ENCODE measurements around the gene RNF214.
"Not testable (repeated sequence)": the region's sequence is repeated elsewhere in the genome, so short reads cannot be mapped to it uniquely, and the experiment has no call there.

Gene RNF214

GRCh38 chr11:117198613-117199012 lies 33.9 kb upstream of the RNF214 start:
- DNase-seq = no peak

- no peak for DNase-seq
Observed at GRCh38 chr11:117199053-117199915, 33.2 kb upstream of the RNF214 start, which contains the start of gene TAGLN. Gene TAGLN (plus strand): TSS chr11:117199370. CDS start chr11:117203014, 3,644 bp downstream.

- DNase-seq = no peak
Observed at GRCh38 chr11:117199916-117200812, 32.3 kb upstream of the RNF214 start.

- no peak for DNase-seq
Observed at GRCh38 chr11:117200813-117201657, 31.4 kb upstream of the RNF214 start.

GRCh38 chr11:117201658-117202305 lies 30.7 kb upstream of the RNF214 start:
- no peak for DNase-seq

DNA sequence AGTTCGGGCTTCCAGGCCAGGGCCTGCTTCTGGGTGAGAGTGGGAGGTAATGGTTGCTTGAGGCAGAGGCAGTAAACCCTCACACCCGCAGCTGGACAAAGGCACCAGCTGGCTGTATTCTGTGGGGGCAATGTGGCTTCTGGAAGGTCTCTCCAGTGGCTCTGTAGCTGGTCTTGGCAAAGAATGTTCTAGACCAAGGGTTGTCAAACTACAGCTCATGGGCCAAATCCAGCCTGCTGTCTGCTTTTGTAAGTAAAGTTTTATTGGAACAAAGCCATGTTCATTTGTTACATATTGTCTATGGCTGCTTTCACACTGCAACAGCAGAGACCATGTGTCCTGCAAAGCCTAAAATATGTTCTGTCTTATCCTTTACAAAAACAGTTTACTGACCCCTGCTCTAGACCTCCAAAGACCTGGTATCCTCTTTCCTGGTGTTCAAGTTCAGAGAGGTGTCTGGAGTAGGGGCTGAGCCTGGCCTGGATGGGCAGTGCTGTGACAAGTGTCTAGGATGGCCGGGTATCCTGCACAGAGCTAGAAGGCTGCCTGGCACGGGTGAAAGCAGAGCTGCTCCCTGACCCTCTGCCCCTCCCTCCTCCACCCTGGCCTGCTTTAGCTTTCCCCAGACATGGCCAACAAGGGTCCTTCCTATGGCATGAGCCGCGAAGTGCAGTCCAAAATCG lies 29.9 kb upstream of the RNF214 start:
- no peak for DNase-seq

GRCh38 chr11:117203069-117203407 lies 29.4 kb upstream of the RNF214 start:
- DNase-seq = no peak

DNA sequence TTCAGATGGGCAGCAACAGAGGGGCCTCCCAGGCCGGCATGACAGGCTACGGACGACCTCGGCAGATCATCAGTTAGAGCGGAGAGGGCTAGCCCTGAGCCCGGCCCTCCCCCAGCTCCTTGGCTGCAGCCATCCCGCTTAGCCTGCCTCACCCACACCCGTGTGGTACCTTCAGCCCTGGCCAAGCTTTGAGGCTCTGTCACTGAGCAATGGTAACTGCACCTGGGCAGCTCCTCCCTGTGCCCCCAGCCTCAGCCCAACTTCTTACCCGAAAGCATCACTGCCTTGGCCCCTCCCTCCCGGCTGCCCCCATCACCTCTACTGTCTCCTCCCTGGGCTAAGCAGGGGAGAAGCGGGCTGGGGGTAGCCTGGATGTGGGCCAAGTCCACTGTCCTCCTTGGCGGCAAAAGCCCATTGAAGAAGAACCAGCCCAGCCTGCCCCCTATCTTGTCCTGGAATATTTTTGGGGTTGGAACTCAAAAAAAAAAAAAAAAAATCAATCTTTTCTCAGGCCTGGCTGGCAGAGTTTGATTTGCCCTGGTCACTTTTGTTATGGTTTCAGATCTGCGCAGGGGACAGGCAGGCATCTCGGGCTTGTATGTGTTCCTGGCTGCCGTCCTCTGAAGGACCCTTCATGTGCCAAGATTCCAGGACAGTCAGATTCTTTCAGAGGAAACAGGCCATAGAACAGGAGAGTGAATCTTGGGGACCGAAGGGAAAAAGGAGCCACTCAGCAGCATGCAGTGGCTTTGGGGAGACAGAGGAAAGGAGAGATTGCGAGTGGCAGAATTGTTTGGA lies 28.0 kb upstream of the RNF214 start:
- no peak for DNase-seq

- DNase-seq = no peak
Observed at GRCh38 chr11:117205211-117205818, 27.2 kb upstream of the RNF214 start.

DNA sequence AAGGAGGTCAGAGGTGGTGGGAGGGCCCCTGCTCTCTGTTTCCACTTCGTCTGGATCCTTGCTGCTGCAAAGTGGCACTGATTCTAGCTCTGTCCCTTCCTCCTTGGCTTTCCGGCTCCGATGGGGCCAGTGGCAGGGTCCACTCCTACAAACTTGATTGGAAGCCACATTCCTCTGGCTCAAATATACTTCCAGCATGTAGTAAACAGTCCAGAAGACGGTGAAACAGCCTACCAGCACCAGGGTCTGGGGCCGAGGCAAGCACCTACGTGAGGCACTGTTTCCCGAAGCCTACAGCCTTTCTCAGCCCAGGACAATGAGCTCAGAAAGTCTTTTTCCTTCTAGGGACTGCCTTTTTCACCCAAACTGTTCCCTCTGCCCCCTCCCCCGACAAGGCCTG lies 26.4 kb upstream of the RNF214 start:
- not testable (repeated sequence) for DNase-seq

DNA sequence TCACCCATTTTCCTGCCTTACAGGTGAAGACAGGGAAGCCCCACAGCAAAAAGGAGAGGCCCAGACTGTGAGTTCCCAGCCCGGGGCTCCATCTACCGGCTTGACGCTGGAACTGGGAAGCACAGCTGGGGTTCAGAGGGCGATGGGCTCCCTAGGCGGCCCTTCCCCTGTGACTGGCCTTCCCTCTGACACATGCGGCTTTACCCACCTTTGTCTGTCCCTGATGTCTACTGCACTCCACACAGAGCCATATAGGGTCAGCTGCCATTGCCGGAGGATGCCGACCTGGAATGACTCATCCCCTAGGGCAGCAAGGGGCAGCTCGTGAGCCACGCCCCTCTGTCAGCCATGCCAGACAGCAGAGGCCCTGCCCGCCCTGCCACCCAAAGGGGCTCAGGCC lies 25.6 kb upstream of the RNF214 start:
- DNase-seq = not testable (repeated sequence)

DNA sequence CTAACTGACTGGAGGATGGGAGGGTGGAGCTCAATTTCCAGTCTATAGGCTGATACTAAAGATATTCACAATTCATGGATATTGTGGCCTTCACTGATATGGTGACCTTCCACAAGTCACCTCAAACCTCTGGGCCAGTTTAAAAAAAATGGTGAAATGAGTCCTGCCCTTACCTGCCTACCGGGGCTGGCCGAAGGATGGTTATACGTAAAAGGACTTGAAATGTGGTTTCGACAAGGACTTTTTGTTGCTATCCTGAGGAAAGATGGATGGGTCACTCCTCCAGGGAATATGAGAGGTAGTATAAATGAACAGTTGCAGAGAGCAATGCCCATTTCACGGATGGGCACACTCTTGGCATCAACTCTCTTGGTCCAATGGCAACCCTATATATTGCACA lies 25.0 kb upstream of the RNF214 start:
- not testable (repeated sequence) for DNase-seq

DNA sequence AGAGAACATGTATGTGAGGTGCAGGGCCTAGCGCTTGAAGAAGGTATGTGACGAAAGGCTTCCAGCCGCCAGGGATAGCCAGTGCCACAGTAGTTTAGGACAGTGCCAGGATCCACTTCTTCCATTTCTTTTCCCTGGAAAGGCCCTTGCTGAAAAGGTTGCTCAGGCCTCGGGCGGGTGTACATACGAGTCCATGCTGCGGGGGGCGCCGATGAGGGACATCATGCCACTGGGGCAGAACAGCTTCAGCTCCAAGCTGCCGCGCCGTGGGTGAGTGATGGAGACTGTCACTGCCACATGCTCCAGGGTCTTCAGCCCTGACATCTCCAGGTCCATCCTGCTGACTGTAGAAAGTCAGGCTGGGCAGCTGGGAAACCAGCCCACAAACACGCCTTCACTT lies 23.8 kb upstream of the RNF214 start:
- DNase-seq = not testable (repeated sequence)

GRCh38 chr11:117209351-117210125 lies 22.9 kb upstream of the RNF214 start:
- not testable (repeated sequence) for DNase-seq

DNA sequence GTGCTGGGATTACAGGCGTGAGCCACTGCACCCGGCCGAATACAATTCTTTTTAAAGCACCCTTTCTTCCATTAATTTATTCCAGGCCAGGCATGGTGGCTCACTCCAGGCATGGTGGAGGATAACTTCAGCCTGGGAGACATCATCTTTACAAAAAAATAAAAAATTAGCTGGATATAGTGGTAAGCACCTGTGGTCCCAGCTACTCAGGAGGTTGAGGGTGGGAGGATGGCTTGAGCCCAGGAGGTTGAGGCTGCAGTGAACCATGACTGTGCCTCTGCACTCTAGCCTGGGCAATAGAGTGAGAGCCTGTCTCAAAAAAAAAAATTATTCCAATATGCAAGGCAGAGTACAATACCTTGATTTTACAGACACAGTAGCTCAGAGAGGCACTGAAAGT lies 21.9 kb upstream of the RNF214 start:
- DNase-seq = no peak

DNA sequence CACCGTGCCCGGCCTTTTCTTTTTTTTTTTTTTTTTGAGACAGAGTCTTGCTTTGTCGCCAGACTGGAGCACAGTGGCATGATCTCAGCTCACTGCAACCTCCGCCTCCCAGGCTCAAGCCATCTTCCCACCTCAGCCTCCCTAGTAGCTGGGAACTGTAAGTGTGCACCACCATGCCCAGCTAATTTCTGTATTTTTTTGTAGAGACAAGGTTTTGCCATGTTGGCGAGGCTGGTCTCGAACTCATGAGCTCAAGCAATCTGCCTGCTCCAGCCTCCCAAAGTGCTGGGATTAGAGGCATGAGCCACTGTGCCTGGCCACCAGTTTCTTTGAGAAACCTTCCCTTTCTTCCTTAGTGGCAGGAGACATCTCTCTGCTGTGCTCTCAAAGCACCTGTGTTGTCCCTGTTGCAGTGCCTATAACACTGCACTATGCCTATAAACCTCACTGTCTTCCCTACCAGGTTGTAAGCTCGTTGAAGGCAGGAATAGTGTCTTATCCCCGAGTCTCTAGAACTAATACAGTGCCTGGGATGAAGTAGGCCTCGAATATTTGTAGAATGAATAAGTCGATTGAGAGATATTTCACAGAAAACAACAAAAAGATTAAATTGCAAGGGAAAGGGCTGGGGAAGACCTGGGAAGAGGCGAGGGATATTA lies 19.6 kb upstream of the RNF214 start:
- no peak for DNase-seq

DNA sequence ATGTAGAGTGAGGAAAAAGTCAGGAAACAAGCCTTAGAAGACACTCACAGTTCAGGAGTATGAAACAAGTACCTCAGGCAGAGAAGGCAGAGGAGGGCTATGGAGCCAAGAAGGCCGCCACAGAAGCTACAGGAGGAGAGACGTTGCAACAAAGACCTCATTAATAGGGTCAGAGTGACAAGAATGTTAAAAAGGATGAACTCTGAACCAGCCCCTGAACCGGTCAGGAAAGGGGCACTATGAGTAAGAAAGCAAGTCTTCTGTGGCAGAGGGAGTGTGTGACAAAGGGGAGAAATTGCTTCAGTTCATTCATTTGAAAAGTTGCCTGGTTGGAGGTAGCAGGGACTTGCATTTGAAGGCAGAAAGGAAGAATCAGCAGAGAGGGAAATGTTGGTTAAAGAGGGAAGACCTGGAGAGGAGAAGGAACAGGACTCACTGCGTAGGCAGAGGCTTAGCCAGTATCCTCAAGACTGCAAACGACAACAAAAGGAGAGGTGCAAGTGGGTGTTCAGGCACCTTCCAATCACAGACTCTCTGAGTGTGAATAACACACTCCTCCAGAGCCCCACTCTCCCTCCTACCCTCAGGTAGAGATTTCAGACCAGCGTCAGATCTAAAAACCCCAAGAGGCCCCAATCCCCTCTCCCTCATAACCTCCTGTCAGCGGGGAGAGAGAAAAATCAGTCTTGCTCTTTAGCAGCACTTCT lies 17.9 kb upstream of the RNF214 start:
- no peak for DNase-seq

Data from NCI-H774 (cell line).